Upper lobe of left lung (tissue), 6 donors: Measurements from ENCODE around the gene PTGS2. TPM values are rescaled to one million over a fixed set of nuclear protein-coding genes. Genes with fewer than 3 reads are reported as not detected.
A peak's percentile ranks its signal among the peaks of the same experiment; 100 is the strongest.

Experiments used
- ATAC-seq, 2 donors: fragments of 200-7000 bp; cut with Tn5 transposase; one replicate each; pipeline ENCODE4 v1.9.1; 2022; ENCODE audit warnings: mild to moderate bottlenecking in 2 of 2, moderate library complexity in 2 of 2; ENCODE audit not compliant: low FRiP score in 2 of 2
- DNase-seq, 2 donors: peaks; one replicate each; pipeline ENCODE4 v3.0.0-alpha.2; 2019 to 2020
- H3K27ac ChIP-seq, 4 donors: fragments of 200-600 bp; sonication (generic); one replicate each; pipeline ENCODE4 v1.5.1; 2016 to 2019
- H3K27me3 ChIP-seq, 4 donors: fragments of 200-600 bp; sonication (generic); one replicate each; pipeline ENCODE4 v1.5.1; 2017 to 2019
- H3K36me3 ChIP-seq, 4 donors: fragments of 200-600 bp; sonication (generic); one replicate each; pipeline ENCODE4 v1.5.1; 2016 to 2019
- H3K4me1 ChIP-seq, 4 donors: fragments of 200-600 bp; sonication (generic); one replicate each; pipeline ENCODE4 v1.5.1; 2018 to 2019
- H3K4me3 ChIP-seq, 4 donors: fragments of 200-600 bp; sonication (generic); one replicate each; pipeline ENCODE4 v1.5.1; 2017 to 2019; ENCODE audit warnings: mild to moderate bottlenecking in 2 of 4, moderate library complexity in 1 of 4
- H3K9me3 ChIP-seq, 4 donors: fragments of 200-600 bp; sonication (generic); one replicate each; pipeline ENCODE4 v1.5.1; 2018 to 2019
- CTCF ChIP-seq, 6 experiments: fragments of 450-650 bp in 4 of 6; fragments of 200-600 bp in 2 of 6; sonication (generic) in 2 of 6; IDR thresholded peaks; one replicate each; pipeline ENCODE4 v1.5.1; 2016 to 2019; ENCODE audit warnings: antibody characterized with exemption in 6 of 6
- EP300 ChIP-seq, 4 donors: sonication (generic); formaldehyde crosslinking; IDR thresholded peaks; one replicate each; pipeline ENCODE4 v1.5.1; 2017; ENCODE audit warnings: antibody characterized with exemption in 4 of 4, control low read depth in 2 of 4
- POLR2A ChIP-seq, 4 donors: fragments of 450-650 bp; IDR thresholded peaks; one replicate each; pipeline ENCODE4 v1.5.1; 2016 to 2017; ENCODE audit warnings: antibody characterized with exemption in 4 of 4, mild to moderate bottlenecking in 2 of 4
- POLR2AphosphoS5 ChIP-seq, 2 donors: sonication (generic); formaldehyde crosslinking; IDR thresholded peaks; one replicate each; pipeline ENCODE4 v1.5.1; 2017; ENCODE audit warnings: antibody characterized with exemption in 2 of 2
- WGBS, 2 donors: methylation state at CpG; one replicate each; pipeline ENCODE4 v1.1.5; 2017 to 2018; 5-methylcytosine and 5-hydroxymethylcytosine counted together
- total RNA-seq, 6 donors: library from RNA; depleted of rRNA in 4 of 6; stranded (reverse); fragments of >200 nt in 4 of 6; gene quantifications; one replicate each; pipeline versions ENCODE4 v1.1.0 to v1.2.1, GENCODE V29; 2016 to 2021
- donor health status: DM: no; HTN: no; CAD: no; lungs with moderate emphysema.
- donor health status: DM: no; HTN: yes; CAD: no; lungs with severe emphysema.

PTGS2 gene
- total RNA-seq, 6 donors from 2014 or later = 5.3 to 34.3 (median 25.1) TPM

GRCh38 chr1:186626356-186626932, 53.8 kb downstream of the PTGS2 start:
- Histone ChIP-seq H3K4me3 (no peak overlapping the region), H3K36me3 (no peaks in the 10 kb centered on the region), H3K4me1 (peaks cover 0 to 3% (median 0%) of the 10 kb centered on the region in 4 donors), H3K27ac (no peak overlapping the region), H3K27me3 (no peaks in the 10 kb centered on the region), H3K9me3 (no peaks in the 10 kb centered on the region)
- WGBS, 2 donors = 43 to 52% methylated on average over 3 of the region's 3 CpGs
- DNase-seq (no peak), ATAC-seq (no peak)
- TF ChIP-seq POLR2A (IDR thresholded peaks at IDR 0.05) = no peak
- no peak for TF ChIP-seq POLR2AphosphoS5 (IDR thresholded peaks at IDR 0.05)
- TF ChIP-seq EP300 (IDR thresholded peaks at IDR 0.05) = no peak
- no peak for TF ChIP-seq CTCF (IDR thresholded peaks at IDR 0.05)

- WGBS, 2 donors = 80% methylated on average over 6 of the region's 6 CpGs
- Histone ChIP-seq H3K27ac (no peak overlapping the region), H3K4me1 (peaks cover 0 to 9% (median 3%) of the 10 kb centered on the region in 4 donors), H3K36me3 (no peaks in the 10 kb centered on the region), H3K4me3 (no peak overlapping the region), H3K27me3 (no peaks in the 10 kb centered on the region), H3K9me3 (no peaks in the 10 kb centered on the region)
- no peak for ATAC-seq
- TF ChIP-seq EP300 (IDR thresholded peaks at IDR 0.05) (no peak), POLR2AphosphoS5 (IDR thresholded peaks at IDR 0.05) (no peak), CTCF (IDR thresholded peaks at IDR 0.05) (no peak), POLR2A (IDR thresholded peaks at IDR 0.05) (no peak)
- peak in 1 of 2 donors; percentile 46 for DNase-seq
Observed at GRCh38 chr1:186623551-186623950, 56.7 kb downstream of the PTGS2 start.

Other genes with a start within 250 kb of the PTGS2 start
- gene PDC, start 219.3 kb downstream of the PTGS2 start, total RNA-seq = not detected
- 10 to 100 TPM in 2 of 6 donors, 1 to 10 TPM in 4; 2.1 to 11.8 (median 7.5) TPM for gene PLA2G4A, start 148.5 kb upstream of the PTGS2 start, total RNA-seq